Adrenal gland (tissue), 5 donors: Measurements from ENCODE around the gene FSIP1.

Experiments
- POLR2A ChIP-seq, 2 donors: fragments of 450-650 bp; IDR thresholded peaks; one replicate each; pipeline ENCODE4 v1.6.1; 2017; ENCODE audit warnings: antibody characterized with exemption in 2 of 2, mild to moderate bottlenecking in 2 of 2, moderate library complexity in 1 of 2
- TF ChIP-seq, protein P1 (sequence below), 6 experiments: fragments of 450-650 bp in 4 of 6; fragments of 200-600 bp in 2 of 6; sonication (generic) in 1 of 6; IDR thresholded peaks; 1 replicate in 5 of 6; 2 replicates in 1 of 6; pipeline versions ENCODE4 v1.5.1 to v1.8.0; 2016 to 2021; ENCODE audit warnings: antibody characterized with exemption in 6 of 6, mild to moderate bottlenecking in 2 of 6, moderate library complexity in 1 of 6
- donor health status: DM: no; HTN: no; CAD: no.

DNA sequence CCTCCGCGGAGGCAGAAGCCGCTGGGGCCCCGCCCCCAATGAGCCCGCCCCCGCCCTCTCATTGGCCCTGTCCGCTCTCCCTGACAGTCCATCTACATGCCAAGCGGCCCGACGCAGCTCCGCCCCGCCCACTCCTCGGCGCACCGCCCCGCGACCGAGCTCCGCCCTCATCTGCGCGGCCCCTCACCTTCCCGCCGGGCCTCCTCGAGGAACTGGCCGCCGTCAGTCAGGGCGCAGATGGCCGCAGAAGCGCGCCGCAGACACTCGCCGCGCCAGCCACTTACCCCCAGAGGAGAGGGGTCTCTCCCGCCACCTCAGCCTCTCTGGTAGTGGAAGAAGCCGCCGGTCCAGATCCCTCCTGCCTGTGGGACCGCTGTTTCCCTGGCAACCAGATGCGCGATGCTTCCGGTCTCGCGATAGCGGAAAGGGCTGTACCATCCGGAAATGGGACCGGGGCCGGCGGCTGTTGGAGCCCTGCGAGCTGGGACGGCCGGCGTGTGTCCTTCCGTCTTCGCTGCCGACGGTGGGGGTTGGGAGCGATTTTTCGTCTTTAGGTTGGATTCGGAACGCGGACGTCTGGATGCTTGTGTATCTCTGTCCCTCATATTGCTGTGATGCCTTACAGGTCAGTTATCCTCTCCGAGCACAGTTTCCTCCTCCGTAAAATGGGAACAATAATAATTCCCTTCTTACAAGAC lies at the start of gene FSIP1:
- TF ChIP-seq, protein P1, sequence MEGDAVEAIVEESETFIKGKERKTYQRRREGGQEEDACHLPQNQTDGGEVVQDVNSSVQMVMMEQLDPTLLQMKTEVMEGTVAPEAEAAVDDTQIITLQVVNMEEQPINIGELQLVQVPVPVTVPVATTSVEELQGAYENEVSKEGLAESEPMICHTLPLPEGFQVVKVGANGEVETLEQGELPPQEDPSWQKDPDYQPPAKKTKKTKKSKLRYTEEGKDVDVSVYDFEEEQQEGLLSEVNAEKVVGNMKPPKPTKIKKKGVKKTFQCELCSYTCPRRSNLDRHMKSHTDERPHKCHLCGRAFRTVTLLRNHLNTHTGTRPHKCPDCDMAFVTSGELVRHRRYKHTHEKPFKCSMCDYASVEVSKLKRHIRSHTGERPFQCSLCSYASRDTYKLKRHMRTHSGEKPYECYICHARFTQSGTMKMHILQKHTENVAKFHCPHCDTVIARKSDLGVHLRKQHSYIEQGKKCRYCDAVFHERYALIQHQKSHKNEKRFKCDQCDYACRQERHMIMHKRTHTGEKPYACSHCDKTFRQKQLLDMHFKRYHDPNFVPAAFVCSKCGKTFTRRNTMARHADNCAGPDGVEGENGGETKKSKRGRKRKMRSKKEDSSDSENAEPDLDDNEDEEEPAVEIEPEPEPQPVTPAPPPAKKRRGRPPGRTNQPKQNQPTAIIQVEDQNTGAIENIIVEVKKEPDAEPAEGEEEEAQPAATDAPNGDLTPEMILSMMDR (IDR thresholded peaks at IDR 0.05), result no peak
- TF ChIP-seq POLR2A (IDR thresholded peaks at IDR 0.05), result peak; percentile 57 to 72
